Gastroesophageal sphincter (tissue), 3 donors: ENCODE measurements around the gene KCNE2.

ENCODE experiments used
- POLR2A ChIP-seq, 2 donors: fragments of 450-650 bp; IDR thresholded peaks; one replicate each; pipeline ENCODE4 v1.6.1; 2017; ENCODE audit warnings: antibody characterized with exemption in 2 of 2, mild to moderate bottlenecking in 2 of 2, moderate library complexity in 1 of 2
- TF ChIP-seq, protein P1 (sequence below), 4 experiments: fragments of 200-600 bp in 2 of 4; fragments of 450-650 bp in 2 of 4; sonication (generic) in 1 of 4; IDR thresholded peaks; one replicate each; pipeline ENCODE4 v1.5.1; 2017 to 2019; ENCODE audit warnings: antibody characterized with exemption in 4 of 4, mild to moderate bottlenecking in 2 of 4, moderate library complexity in 2 of 4

DNA sequence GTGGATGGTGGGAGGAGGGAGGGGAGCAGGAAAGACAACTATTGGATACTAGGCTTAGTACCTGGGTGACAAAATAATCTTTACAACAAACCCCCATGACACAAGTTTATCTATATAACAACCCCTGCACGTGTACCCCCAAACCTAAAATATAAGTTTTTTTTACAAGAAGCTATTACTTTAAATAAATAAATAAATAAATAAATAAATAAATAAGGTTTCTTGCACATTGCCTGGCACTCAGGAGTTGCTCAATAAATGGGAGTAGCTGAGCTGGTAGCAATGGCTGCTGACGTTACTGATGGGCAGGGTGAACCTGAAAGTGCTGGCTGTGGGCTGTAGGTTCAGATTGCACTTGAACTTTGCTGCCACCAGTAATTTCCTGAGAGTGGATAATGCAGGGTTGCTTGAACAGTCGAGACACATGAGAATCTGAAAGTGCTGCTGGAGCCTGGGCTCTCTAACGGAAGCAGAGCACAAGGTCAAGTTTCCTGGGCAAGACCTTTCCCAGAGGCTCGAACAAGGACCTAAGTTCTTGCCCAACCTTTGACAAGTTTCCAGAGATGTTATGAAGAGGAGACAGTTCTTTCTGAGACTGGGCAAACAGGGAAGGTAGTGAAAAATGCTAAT is 14.8 kb upstream of the KCNE2 start:
- TF ChIP-seq, protein P1, sequence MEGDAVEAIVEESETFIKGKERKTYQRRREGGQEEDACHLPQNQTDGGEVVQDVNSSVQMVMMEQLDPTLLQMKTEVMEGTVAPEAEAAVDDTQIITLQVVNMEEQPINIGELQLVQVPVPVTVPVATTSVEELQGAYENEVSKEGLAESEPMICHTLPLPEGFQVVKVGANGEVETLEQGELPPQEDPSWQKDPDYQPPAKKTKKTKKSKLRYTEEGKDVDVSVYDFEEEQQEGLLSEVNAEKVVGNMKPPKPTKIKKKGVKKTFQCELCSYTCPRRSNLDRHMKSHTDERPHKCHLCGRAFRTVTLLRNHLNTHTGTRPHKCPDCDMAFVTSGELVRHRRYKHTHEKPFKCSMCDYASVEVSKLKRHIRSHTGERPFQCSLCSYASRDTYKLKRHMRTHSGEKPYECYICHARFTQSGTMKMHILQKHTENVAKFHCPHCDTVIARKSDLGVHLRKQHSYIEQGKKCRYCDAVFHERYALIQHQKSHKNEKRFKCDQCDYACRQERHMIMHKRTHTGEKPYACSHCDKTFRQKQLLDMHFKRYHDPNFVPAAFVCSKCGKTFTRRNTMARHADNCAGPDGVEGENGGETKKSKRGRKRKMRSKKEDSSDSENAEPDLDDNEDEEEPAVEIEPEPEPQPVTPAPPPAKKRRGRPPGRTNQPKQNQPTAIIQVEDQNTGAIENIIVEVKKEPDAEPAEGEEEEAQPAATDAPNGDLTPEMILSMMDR (IDR thresholded peaks at IDR 0.05), result no peak
- no peak for TF ChIP-seq POLR2A (IDR thresholded peaks at IDR 0.05)
